SK-N-SH treated with all-trans-retinoic acid at 6 μM for 48 hours (cell line): ENCODE results near the gene CCDC85B.
A peak's percentile ranks its signal among the peaks of the same experiment; 100 is the strongest.

Source experiments
- ATAC-seq: fragments of 200-7000 bp; cut with Tn5 transposase; 3 replicates; pipeline ENCODE4 v1.9.1; 2020; ENCODE audit warnings: mild to moderate bottlenecking, moderate library complexity
- ARNTL ChIP-seq: fragments of 450-650 bp; formaldehyde crosslinking; IDR thresholded peaks from 2 replicates; pipeline ENCODE4 v1.5.0; 2020; ENCODE audit warnings: low read depth, mild to moderate bottlenecking, moderate library complexity, borderline replicate concordance
- BACH2 ChIP-seq: fragments of 250-450 bp; sonication (Bioruptor Pico); IDR thresholded peaks from 2 replicates; pipeline ENCODE4 v1.9.0; 2021; ENCODE audit warnings: mild to moderate bottlenecking, borderline replicate concordance
- CSDC2 ChIP-seq: fragments of 250-450 bp; sonication (Bioruptor Pico); IDR thresholded peaks from 2 replicates; pipeline ENCODE4 v1.5.0; 2020; ENCODE audit warnings: mild to moderate bottlenecking, moderate library complexity
- GLIS3 ChIP-seq: fragments of 250-450 bp; sonication (Bioruptor Pico); IDR thresholded peaks from 2 replicates; pipeline ENCODE4 v1.5.0; 2020; ENCODE audit warnings: mild to moderate bottlenecking, moderate library complexity
- OSR1 ChIP-seq: fragments of 250-450 bp; sonication (Bioruptor Pico); IDR thresholded peaks from 2 replicates; pipeline ENCODE4 v1.8.0; 2022; ENCODE audit warnings: moderate library complexity, mild to moderate bottlenecking, inconsistent platforms
- PPARA ChIP-seq: fragments of 250-450 bp; sonication (Bioruptor Pico); IDR thresholded peaks from 2 replicates; pipeline ENCODE4 v1.5.0; 2020; ENCODE audit warnings: mild to moderate bottlenecking, borderline replicate concordance
- RARB ChIP-seq: fragments of 250-450 bp; sonication (Bioruptor Pico); IDR thresholded peaks from 2 replicates; pipeline ENCODE4 v1.8.0; 2021; ENCODE audit warnings: mild to moderate bottlenecking, moderate library complexity
- TCF4 ChIP-seq: fragments of 250-450 bp; sonication (Bioruptor Pico); IDR thresholded peaks from 2 replicates; pipeline ENCODE4 v1.8.0; 2021; ENCODE audit warnings: mild to moderate bottlenecking, moderate library complexity, borderline replicate concordance
- ZFP3 ChIP-seq: fragments of 250-450 bp; sonication (Bioruptor Pico); IDR thresholded peaks from 2 replicates; pipeline ENCODE4 v1.5.0; 2020; ENCODE audit warnings: mild to moderate bottlenecking, moderate library complexity
- ZFP30 ChIP-seq: fragments of 450-650 bp; formaldehyde crosslinking; IDR thresholded peaks from 2 replicates; pipeline ENCODE4 v1.5.0; 2022; ENCODE audit warnings: mild to moderate bottlenecking, moderate library complexity
- ZNF70 ChIP-seq: fragments of 450-650 bp; formaldehyde crosslinking; IDR thresholded peaks from 2 replicates; pipeline ENCODE4 v1.5.0; 2020; ENCODE audit warnings: mild to moderate bottlenecking, moderate library complexity
- TF ChIP-seq, protein P1 (sequence below): fragments of 250-450 bp; sonication (Bioruptor Pico); IDR thresholded peaks from 2 replicates; pipeline ENCODE4 v1.5.1; 2020; ENCODE audit warnings: low read depth, mild to moderate bottlenecking, moderate library complexity
- TF ChIP-seq, protein P2 (sequence below): fragments of 250-450 bp; sonication (Bioruptor Pico); IDR thresholded peaks from 2 replicates; pipeline ENCODE4 v1.8.0; 2021; ENCODE audit warnings: low read depth, mild to moderate bottlenecking, moderate library complexity, borderline replicate concordance
- TF ChIP-seq, protein P3 (sequence below): fragments of 250-450 bp; sonication (Bioruptor Pico); IDR thresholded peaks from 2 replicates; pipeline ENCODE4 v1.5.0; 2020; ENCODE audit warnings: mild to moderate bottlenecking, moderate library complexity

CCDC85B gene

GRCh38 chr11:65906602-65907001 lies 16.1 kb downstream of the CCDC85B start (continued):
- TF ChIP-seq, protein P1, sequence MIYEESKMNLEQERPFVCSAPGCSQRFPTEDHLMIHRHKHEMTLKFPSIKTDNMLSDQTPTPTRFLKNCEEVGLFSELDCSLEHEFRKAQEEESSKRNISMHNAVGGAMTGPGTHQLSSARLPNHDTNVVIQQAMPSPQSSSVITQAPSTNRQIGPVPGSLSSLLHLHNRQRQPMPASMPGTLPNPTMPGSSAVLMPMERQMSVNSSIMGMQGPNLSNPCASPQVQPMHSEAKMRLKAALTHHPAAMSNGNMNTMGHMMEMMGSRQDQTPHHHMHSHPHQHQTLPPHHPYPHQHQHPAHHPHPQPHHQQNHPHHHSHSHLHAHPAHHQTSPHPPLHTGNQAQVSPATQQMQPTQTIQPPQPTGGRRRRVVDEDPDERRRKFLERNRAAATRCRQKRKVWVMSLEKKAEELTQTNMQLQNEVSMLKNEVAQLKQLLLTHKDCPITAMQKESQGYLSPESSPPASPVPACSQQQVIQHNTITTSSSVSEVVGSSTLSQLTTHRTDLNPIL (CRISPR knock-in tag): no peak
- TF ChIP-seq, protein P2, sequence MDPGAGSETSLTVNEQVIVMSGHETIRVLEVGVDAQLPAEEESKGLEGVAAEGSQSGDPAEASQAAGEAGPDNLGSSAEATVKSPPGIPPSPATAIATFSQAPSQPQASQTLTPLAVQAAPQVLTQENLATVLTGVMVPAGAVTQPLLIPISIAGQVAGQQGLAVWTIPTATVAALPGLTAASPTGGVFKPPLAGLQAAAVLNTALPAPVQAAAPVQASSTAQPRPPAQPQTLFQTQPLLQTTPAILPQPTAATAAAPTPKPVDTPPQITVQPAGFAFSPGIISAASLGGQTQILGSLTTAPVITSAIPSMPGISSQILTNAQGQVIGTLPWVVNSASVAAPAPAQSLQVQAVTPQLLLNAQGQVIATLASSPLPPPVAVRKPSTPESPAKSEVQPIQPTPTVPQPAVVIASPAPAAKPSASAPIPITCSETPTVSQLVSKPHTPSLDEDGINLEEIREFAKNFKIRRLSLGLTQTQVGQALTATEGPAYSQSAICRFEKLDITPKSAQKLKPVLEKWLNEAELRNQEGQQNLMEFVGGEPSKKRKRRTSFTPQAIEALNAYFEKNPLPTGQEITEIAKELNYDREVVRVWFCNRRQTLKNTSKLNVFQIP (CRISPR knock-in tag): no peak
- TF ChIP-seq PPARA (CRISPR knock-in tag): no peak
- TF ChIP-seq, protein P3, sequence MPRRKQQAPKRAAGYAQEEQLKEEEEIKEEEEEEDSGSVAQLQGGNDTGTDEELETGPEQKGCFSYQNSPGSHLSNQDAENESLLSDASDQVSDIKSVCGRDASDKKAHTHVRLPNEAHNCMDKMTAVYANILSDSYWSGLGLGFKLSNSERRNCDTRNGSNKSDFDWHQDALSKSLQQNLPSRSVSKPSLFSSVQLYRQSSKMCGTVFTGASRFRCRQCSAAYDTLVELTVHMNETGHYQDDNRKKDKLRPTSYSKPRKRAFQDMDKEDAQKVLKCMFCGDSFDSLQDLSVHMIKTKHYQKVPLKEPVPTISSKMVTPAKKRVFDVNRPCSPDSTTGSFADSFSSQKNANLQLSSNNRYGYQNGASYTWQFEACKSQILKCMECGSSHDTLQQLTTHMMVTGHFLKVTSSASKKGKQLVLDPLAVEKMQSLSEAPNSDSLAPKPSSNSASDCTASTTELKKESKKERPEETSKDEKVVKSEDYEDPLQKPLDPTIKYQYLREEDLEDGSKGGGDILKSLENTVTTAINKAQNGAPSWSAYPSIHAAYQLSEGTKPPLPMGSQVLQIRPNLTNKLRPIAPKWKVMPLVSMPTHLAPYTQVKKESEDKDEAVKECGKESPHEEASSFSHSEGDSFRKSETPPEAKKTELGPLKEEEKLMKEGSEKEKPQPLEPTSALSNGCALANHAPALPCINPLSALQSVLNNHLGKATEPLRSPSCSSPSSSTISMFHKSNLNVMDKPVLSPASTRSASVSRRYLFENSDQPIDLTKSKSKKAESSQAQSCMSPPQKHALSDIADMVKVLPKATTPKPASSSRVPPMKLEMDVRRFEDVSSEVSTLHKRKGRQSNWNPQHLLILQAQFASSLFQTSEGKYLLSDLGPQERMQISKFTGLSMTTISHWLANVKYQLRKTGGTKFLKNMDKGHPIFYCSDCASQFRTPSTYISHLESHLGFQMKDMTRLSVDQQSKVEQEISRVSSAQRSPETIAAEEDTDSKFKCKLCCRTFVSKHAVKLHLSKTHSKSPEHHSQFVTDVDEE (CRISPR knock-in tag): no peak

DNA sequence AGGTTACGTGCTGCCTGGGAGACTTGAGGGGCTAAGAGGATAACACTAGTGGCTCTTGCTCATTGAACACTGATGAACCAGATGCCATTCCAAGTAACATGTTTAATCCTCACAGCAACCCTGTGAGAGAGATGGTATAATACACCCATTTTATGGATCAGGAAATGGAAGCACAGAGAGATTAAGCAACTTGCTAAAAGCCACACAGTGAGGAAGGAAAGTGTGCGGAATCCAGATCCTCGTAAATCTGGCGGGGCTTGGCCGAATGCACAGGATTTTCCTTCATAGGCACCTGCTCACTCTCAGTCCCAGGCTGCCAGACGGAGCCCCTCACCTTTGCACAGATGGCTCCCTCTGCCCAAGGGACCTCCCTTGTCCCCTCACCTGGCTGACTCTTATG lies 17.4 kb downstream of the CCDC85B start:
- no peak for TF ChIP-seq PPARA (CRISPR knock-in tag)
- no peak for TF ChIP-seq OSR1 (CRISPR knock-in tag)
- TF ChIP-seq RARB (CRISPR knock-in tag): no peak
- no peak for TF ChIP-seq CSDC2 (CRISPR knock-in tag)
- no peak for TF ChIP-seq BACH2 (CRISPR knock-in tag)
- TF ChIP-seq TCF4 (CRISPR knock-in tag): no peak
- TF ChIP-seq, protein P3 (CRISPR knock-in tag): no peak
- TF ChIP-seq, protein P1 (CRISPR knock-in tag): no peak
- TF ChIP-seq ZNF70: no peak
- TF ChIP-seq ZFP30 (CRISPR knock-in tag): no peak
- no peak for TF ChIP-seq ZFP3
- ATAC-seq: no peak

DNA sequence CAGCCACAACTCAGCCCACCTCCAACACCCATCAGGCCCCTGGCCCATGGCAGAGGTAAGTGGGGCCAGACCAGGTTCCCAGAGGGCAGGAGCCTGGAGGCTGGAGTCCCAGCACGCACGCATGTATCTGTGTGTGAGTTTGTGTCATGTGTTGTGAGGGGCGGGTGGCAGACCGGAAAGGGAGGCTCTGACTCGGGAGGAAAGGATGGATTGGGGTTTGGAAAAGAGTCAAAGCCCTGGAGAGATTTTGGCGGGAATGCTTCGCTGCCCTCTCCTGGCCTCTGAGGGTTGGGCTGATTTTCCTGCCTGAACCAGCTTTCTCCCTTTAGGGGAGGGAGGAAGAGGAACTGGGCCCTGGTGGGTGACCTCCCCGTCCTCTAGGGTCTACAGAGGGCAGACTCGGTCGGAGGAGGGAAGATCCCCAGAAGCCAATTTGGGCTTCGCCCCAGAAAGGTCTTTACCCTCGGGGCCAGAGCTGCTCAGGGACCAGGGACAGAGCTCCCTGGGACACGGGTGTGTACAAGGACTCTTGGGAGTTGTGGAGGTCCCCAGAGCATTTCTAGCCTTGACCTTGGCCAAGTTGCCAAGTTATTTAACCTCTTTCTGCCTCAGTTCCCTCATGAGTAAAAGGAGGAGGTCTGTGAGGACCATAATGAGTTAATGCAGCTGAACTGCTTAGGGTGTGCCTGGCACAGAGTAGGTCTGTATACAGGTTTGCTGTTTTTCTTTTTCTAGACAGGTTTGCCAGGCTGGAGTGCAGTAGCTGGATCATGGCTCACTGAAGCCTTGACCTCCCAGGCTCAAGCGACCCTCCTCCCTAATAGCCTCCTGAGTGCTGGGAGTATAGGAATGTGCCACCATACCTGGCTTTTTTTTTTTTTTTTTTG lies 21.5 kb downstream of the CCDC85B start:
- TF ChIP-seq ZNF70 (0 out of 2 replicates have a peak, but pooled peaks have one; percentile 27), RARB (CRISPR knock-in tag) (no peak)
- ATAC-seq: peak; percentile 35

- no peak for TF ChIP-seq BACH2 (CRISPR knock-in tag)
- no peak for TF ChIP-seq ARNTL
- TF ChIP-seq OSR1 (CRISPR knock-in tag): no peak
- no peak for TF ChIP-seq RARB (CRISPR knock-in tag)
- TF ChIP-seq, protein P1 (CRISPR knock-in tag): no peak
- TF ChIP-seq GLIS3 (CRISPR knock-in tag): no peak
- no peak for ATAC-seq
Measured at GRCh38 chr11:65912845-65913244, 22.4 kb downstream of the CCDC85B start.
